HS-27A (cell line): ENCODE measurements around the gene HS3ST2.

Source experiments
- DNase-seq: peaks from one replicate; pipeline ENCODE4 v3.0.0-alpha.2; 2012; ENCODE audit warnings: low read depth, missing footprints

Gene HS3ST2

GRCh38 chr16:22933173-22933572, 119.2 kb downstream of the HS3ST2 start:
- no peak for DNase-seq

GRCh38 chr16:22934786-22935185, 120.8 kb downstream of the HS3ST2 start:
- no peak for DNase-seq

- no peak for DNase-seq
Measured at GRCh38 chr16:22937169-22937568, 123.2 kb downstream of the HS3ST2 start.

GRCh38 chr16:22938647-22939046, 124.7 kb downstream of the HS3ST2 start:
- DNase-seq = no peak

- DNase-seq = peak; percentile 7
Measured at GRCh38 chr16:22939744-22940363, 125.9 kb downstream of the HS3ST2 start.

GRCh38 chr16:22941970-22942501, 128.1 kb downstream of the HS3ST2 start:
- DNase-seq = no peak

- no peak for DNase-seq
Measured at GRCh38 chr16:22942811-22943210, 128.8 kb downstream of the HS3ST2 start.

- no peak for DNase-seq
Measured at GRCh38 chr16:22945361-22945760, 131.4 kb downstream of the HS3ST2 start.

GRCh38 chr16:22946433-22946832, 132.5 kb downstream of the HS3ST2 start:
- no peak for DNase-seq

- DNase-seq = no peak
Measured at GRCh38 chr16:22948058-22948602, 134.2 kb downstream of the HS3ST2 start.

GRCh38 chr16:22948603-22949368, 134.8 kb downstream of the HS3ST2 start:
- DNase-seq = peak; percentile 22

GRCh38 chr16:22955461-22956070, 141.6 kb downstream of the HS3ST2 start:
- no peak for DNase-seq

GRCh38 chr16:22961206-22961605, 147.2 kb downstream of the HS3ST2 start:
- DNase-seq = no peak

GRCh38 chr16:22962905-22963304, 148.9 kb downstream of the HS3ST2 start:
- no peak for DNase-seq
